A549 treated with AZD9567 at 1 μM for 4 hours (cell line): ENCODE results near the gene BMPER. TPM values are rescaled to one million over a fixed set of nuclear protein-coding genes. Genes with fewer than 3 reads are reported as not detected.

ENCODE experiments used
- total RNA-seq: library from RNA; stranded (reverse); fragments of 200-300 nt; extraction: Qiagen RNA extraction; gene quantifications from 5 replicates; pipeline ENCODE4 v1.2.3, GENCODE V29; 2022; ENCODE audit not compliant: insufficient read depth

BMPER gene
- 3.7 to 8.3 TPM (median 4.2 TPM) in 5 replicates for total RNA-seq

GRCh38 chr7:33905389-33906032 is at the start of gene BMPER:
BMPER (plus strand) TSS chr7:33905539; CDS start chr7:33905614, 75 bp downstream.

